GM21423 (cell line): Measurements from ENCODE around the gene CHST8.
"Not testable (repeated sequence)": the region's sequence is repeated elsewhere in the genome, so short reads cannot be mapped to it uniquely, and the experiment has no call there.

Experiments used
- ATAC-seq: cut with Tn5 transposase; IDR thresholded peaks from one replicate; pipeline ENCODE4 v1.9.1; 2021; ENCODE audit warnings: mild to moderate bottlenecking, moderate library complexity; ENCODE audit not compliant: unreplicated experiment

Gene CHST8

GRCh38 chr19:33621811-33622504 is at the start of gene CHST8:
Gene CHST8, plus strand, starts transcription at chr19:33621953. Its CDS starts 67,309 bp downstream, at chr19:33689262.
- no peak for ATAC-seq

- ATAC-seq, result no peak
These were observed 48.8 kb upstream of the CHST8 start for GRCh38 chr19:33572929-33573328.

GRCh38 chr19:33574824-33575223 is 46.9 kb upstream of the CHST8 start:
- no peak for ATAC-seq

GRCh38 chr19:33578697-33579096 is 43.1 kb upstream of the CHST8 start:
- no peak for ATAC-seq

- ATAC-seq, result no peak
These were observed 41.6 kb upstream of the CHST8 start for GRCh38 chr19:33580026-33580644.

GRCh38 chr19:33580645-33581037 is 41.1 kb upstream of the CHST8 start:
- no peak for ATAC-seq

GRCh38 chr19:33582914-33583313 is 38.8 kb upstream of the CHST8 start:
- no peak for ATAC-seq

DNA sequence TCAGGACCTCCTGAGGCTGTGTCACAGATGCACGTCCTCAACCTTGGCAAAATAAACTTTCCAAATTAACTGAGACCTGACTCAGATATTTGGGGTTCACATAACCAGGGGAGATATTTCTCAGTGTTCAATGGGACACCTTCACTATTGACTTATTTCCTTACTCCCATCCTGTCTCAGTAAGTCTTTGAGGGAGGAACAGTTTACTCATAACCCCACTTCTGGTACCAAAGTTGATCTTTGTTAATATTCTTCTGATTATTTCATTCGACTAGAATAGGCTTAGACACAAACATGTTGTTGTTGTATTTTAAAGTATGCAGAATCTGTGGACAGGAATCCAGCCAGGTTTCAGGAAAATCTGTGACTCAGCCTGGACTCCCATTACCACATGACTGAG is 34.6 kb upstream of the CHST8 start:
- ATAC-seq, result no peak

- ATAC-seq, result no peak
These were observed 31.5 kb upstream of the CHST8 start for GRCh38 chr19:33590224-33590623.

GRCh38 chr19:33595783-33596182 is 26.0 kb upstream of the CHST8 start:
- ATAC-seq, result no peak

DNA sequence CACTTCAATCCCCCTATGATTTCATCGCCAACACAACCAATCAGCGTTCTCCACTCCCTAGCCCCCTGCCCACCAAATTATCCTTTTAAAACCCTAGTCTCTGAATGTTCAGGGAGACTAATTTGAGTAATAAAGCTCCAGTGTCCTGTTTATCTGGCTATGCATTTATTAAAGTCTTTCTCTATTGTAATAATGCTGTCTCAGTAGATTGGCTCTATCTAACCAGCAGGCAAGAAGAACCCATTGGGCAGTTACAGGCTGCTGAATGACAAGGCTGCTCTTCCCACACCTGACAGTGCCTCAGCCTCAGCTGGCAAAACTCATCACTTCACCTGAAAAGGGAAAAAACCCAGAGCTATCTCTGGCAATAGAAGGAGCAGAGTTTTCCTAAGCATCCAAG is 20.2 kb upstream of the CHST8 start:
- ATAC-seq, result no peak

DNA sequence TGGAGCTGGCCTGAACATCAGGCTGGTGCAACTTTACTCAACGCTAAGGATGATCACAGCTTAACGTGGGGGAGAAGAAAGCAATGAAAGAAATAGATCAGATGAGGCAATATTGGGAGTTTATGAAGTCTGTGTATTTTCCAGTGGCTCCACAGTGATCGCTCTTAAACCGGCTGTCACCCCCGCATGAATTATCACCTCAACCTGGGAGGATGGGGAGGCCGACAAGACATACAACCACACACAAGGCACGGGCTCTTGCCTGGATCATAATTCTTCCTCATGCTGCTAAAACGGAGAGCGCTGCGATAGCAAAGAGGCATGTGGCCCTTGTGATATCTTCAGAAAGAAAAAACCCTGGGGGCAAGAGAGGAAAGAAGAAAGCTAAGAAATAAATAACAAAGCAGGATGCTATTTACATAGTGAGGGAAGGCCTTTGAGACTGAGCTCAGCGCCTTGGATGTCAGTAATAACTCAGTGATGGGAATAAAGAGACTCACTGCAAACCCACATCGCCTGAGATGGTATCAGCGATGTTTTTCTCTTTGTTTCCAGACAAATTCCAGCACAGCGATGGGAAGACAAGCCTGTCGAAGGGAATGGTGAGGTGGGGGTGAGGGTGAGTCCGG is 19.1 kb upstream of the CHST8 start:
- ATAC-seq, result no peak

- no peak for ATAC-seq
These were observed 18.4 kb upstream of the CHST8 start for GRCh38 chr19:33603377-33603776.

GRCh38 chr19:33604651-33605050 is 17.1 kb upstream of the CHST8 start:
- ATAC-seq, result no peak

DNA sequence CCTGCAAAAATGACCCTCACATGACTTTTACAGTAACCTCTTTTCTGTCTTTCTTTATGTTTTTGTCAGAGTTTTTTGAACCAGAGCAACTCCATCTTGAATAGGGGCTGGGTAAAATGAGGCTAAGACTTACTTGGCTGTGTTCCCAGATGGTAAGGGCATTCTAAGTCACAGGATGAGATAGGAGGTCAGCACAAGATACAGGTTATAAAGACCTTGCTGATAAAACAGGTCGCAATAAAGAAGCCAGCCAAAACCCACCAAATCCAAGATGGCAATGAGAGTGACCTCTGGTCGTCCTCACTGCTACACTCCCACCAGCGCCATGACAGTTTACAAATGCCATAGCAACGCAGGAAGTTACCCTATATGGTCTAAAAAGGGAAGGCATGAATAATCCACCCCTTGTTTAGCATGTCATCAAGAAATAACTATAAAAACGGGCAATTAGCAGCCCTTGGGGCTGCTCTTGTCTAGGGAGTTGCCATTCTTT is 15.9 kb upstream of the CHST8 start:
- ATAC-seq, result not testable (repeated sequence)

DNA sequence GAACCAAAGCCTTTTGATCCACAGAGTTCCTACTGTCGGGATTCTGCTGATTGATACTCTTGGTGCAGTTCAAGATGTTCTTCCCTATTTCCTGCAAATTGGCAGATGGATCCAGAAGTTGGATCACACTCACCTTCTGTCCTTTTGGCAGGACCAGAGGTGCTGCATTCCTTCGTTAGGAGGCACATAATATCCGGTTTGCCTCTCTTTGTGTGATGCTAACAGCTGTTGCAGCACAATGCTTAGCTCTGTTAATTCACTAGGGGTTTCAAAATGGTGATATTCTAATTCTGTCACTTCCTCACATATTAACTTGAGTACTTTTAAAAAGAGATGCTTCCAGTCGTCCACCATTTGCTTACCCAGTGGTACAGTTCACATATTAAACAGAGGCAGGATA is 15.2 kb upstream of the CHST8 start:
- no peak for ATAC-seq

- ATAC-seq, result no peak
These were observed 12.4 kb upstream of the CHST8 start for GRCh38 chr19:33609353-33609752.

- ATAC-seq, result no peak
These were observed 11.2 kb upstream of the CHST8 start for GRCh38 chr19:33610588-33610987.

DNA sequence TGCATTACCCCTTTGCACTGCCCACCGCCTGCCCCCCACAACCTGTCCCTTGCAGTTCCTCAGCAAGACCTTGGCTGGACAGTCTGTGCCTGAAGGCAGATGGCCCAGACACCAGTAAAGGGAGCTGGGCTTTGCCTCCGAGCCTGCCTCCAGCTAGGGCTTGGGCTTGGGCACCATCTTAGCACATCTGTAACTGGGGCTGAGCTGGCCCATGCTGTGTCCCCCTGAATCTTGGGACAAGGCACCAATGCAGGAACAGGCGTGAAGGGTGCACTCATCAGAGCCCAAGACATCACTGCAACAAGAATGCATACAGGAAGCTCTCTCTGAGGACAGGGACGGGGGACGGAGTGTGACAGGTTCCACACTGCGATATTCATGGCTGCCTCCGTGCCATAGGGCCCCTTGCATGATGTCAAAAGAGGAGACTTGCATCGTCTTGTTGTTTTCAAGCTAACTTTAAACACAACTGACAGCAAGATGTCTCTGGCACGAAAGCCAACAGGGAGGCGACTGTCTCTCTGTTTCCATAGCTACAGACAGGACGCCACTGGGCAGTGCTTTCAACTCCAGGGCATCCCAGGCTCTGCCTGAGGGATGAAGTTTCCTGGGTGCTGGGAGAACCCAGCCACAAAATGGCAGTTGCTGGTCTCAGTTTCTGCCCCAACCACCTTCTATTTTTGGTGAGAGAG is 8.7 kb upstream of the CHST8 start:
- ATAC-seq, result no peak

GRCh38 chr19:33613620-33614000 is 8.1 kb upstream of the CHST8 start:
- ATAC-seq, result no peak

GRCh38 chr19:33616346-33616745 is 5.4 kb upstream of the CHST8 start:
- no peak for ATAC-seq

GRCh38 chr19:33616857-33617256 is 4.9 kb upstream of the CHST8 start:
- no peak for ATAC-seq
